Left colon (tissue), 2 donors: ENCODE results near the gene MTF2. TPM values are rescaled to one million over a fixed set of nuclear protein-coding genes. Genes with fewer than 3 reads are reported as not detected.
A peak's percentile ranks its signal among the peaks of the same experiment; 100 is the strongest.
"Not testable (repeated sequence)": the region's sequence is repeated elsewhere in the genome, so short reads cannot be mapped to it uniquely, and the experiment has no call there.

Experiments
- ATAC-seq: fragments of 200-7000 bp; cut with Tn5 transposase; one replicate; pipeline ENCODE4 v1.9.1; 2020; ENCODE audit warnings: mild to moderate bottlenecking, moderate library complexity
- DNase-seq, 2 donors: peaks; one replicate each; pipeline ENCODE4 v3.0.0-alpha.2; 2020
- intact Hi-C, 2 donors: fragments of 100-400 bp; cut with DNase I in 1 of 2; cut with micrococcal nuclease in 1 of 2; formaldehyde crosslinking; loops; one replicate each; pipeline versions ENCODE4 v1.11.2 to v1.14.0; 2022; cut with DNase I, micrococcal nuclease
- total RNA-seq, 2 donors: library from RNA; stranded (reverse); fragmentation: NEBNext Ultra II Directional; extraction: Animal tissue kit (Norgen Biotek cat#: 25700); gene quantifications; one replicate each; pipeline ENCODE4 v1.2.1, GENCODE V29; 2021
- donor health status: DM: no; HTN: no; CAD: no.
- donor health status: DM: yes; HTN: yes; CAD: no.

The MTF2 gene
- total RNA-seq, 2 donors from 2014 or later = 24.4 to 26.3 TPM

DNA sequence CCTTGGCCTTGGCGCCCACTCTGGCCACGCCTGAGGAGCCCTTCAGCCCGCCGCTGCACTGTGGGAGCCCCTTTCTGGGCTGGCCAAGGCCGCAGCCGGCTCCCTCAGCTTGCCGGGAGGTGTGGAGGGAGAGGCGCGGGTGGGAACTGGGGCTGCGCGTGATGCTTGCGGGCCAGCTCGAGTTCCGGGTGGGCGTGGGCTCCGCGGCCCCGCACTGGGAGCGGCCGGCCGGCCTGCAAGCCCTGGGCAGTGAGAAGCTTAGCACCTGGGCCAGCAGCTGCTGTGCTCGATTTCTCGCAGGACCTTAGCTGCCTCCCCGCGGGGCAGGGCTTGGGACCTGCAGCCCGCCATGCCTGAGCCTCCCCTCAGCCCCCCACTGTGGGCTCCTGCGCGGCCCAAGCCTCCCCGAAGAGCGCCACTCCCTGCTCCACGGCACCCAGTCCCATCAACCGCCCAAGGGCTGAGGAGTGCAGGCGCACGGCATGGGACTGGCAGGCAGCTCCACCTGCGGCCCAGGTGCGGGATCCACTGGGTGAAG, 91.1 kb downstream of the MTF2 start:
- ATAC-seq, intact Hi-C loops: not testable (repeated sequence)

DNA sequence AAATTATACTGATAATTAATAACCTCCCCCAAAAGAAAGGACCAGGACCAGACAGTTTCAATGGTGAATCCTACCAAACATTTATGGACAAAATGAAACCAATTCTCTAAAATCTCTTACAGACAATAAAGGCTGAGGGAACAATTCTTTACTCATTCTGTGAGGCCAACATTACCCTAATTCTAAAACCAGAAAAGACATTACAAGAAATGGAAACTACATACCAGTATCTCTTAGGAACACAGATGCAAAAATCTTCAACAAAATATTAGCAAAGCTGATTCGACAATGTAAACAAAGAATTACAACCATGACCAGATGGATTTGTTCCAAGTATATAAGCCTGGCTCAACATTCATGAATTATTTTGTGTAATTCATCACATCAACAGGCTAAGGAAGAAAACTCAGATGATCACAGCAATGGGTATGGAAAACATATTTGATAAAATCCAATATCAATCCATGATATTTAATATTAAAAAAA, 92.5 kb downstream of the MTF2 start:
- DNase-seq (no peak), ATAC-seq (no peak)
- intact Hi-C loops = no loop called here

More for the DNA sequence above, 91.1 kb downstream of the MTF2 start:
- not testable (repeated sequence) for DNase-seq

DNA sequence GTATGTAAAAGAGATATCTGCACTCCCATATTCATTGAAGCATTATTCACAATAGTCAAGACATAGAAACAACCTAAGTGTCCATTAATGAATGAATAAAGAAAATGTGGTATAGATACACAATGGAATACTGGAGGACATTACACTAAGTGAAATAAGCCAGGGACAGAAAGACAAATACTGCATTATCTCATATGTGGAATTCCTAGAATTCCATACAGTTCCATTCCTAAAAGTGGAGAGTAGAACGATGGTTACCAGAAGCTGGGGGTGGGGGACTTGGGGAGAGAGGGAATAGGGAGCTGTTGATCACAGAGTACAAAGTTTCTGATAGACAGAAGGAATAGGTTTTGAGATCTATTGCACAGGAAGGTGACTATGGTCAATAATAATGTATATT, 93.7 kb downstream of the MTF2 start:
- DNase-seq (no peak), ATAC-seq (no peak)
- intact Hi-C loops = no loop called here

DNA sequence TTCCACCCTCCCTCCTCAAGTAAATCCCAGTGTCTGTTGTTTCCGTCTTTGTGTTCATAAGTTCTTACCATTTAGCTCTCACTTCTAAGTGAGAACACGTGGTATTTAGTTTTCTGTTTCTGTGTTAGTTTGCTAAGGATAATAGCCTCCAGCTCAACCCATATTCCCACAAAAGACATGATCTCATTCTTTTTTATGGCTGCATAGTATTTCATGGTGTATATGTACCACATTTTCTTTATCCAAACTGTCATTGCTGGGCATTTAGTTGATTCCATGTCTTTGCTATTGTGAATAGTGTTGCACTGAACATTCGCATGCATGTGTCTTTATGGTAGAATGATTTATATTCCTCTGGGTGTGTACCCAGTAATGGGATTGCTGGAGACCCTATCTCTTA, 95.6 kb downstream of the MTF2 start:
- ATAC-seq, DNase-seq, intact Hi-C loops: not testable (repeated sequence)

DNA sequence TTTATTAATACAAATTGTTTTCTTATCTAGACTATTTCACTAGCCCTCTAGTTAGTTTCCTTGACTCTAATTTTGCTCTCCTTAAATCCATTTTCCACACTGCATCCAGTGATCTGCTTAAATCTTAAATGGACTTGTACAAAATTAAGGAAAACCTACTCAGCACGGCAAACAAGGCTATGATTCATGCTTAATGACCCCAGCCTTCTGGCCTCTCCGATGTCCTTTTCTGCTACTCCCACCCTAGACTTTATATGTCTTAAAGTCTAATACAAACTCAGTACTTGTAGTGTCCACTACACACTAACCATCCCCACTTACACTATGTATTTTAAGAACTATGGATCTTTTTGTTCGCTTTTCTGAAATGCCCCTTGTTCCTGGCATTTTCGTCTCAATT, 98.9 kb downstream of the MTF2 start:
- DNase-seq (no peak), ATAC-seq (no peak)
- intact Hi-C loops = no loop called here

DNA sequence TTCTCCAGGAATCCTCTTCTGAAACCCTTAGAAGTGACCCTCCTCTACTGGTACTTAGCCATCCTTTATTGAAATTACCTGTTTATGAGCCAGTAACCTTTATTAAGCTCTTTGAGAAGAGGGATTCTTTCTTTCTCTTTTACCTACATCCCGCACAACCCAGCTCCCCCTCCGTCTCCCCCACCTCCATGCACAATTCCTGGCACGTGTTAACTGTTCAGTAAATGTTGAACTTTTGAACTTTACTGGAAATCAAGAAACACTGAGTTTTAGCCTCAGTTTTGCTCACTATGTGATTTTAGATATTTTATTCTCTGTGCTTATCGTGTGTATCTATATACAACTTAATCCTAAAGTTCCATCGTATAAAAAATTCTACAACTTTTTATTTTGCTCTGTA, 99.3 kb downstream of the MTF2 start:
- no peak for DNase-seq

DNA sequence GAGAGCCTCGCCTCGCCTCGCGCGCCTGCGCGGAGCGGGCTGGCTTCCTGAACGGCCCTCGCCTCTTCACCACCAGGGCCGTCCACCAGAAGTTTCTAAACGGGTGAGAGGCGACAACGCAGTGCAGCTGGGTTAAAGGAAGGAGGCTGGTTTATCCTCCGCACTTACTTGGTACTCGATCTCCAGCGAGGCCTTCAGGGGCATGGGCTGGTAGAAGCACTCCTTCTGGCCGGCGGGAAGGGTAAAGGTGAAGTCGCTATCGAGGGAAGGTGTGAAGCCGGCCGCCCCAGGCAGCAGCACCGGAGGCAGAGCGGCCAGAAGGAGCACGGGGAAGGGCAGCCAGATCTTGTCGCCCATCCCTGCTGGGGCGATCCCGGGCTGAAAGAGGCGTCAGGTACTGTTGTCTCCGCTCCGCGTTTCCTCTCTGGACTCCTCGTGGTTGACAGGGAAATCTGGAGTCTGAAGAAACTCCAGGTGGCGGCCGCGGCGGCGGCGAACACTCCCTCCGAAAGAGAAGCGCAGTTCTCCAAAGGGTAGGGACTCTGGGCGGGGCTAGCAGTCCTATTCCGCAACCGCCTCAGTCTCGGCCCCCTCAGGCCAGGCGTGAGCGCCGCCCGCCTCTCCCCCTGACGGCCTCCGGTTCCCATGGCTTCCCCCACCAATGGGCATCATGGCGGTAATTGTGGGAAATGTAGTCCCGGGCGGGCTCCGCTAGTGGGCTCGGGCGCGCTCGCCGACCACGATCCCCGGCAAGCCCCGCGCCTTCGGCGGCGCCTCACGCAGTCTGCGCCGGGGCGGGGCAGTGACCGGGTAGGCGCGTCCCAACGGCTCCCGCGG, 101.0 kb downstream of the MTF2 start, which contains the start of gene TMED5:
Gene TMED5 (minus strand): TSS at position 528 of the 837 bp plus-strand sequence. CDS start 171 bp downstream, at position 357.
- DNase-seq (peak; percentile 97 to 99), ATAC-seq (peak; percentile 93)
- intact Hi-C loops = loop anchor here in 1 of 2 donors (10.0 kb wide), 1 partner anchor 95 kb away; no protein-coding TSS in a partner anchor

More for the DNA sequence above, 99.3 kb downstream of the MTF2 start:
- no peak for ATAC-seq
- intact Hi-C loops = no loop called here

DNA sequence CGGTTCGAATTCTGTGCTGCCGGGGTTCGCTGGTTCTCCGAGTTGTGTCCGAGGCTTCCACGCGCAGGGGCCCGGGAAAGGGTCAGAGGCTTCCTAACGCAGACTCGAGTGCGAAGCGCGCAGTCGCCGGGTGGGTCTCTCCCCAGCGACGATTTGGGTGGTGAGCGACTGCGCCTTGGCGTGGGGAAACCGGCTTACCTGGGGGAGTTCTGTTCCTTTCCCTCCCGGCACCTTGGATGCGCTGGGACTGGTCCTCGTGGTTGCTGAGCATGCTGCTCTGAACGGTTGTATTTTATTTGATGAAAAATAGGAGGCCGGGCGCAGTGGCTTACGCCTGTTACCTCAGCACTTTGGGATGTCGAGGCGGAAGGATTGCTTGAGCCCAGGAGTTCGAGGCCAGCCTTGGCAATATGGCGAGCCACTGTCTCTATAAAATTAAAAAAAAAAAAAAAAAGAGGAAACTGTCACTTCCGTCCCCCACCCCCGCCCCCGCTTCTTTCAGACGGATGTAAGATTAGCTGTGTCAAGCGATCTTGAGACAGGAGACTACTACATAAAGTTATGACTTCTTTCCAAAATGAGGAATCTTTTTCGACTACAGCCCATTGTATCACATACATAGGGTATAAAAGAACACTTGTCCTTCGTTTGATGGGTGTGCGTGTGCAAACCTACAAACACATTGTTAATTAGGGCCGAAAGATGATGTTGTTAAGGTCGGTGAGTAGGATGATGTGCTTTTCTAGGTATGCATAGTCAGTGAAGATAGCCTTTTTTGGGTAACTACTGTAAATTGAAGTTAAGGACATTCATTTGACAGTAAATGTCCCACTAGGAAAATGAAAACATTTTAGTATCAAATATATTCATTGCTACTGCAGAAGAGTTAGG, 101.9 kb downstream of the MTF2 start, which contains the start of gene CCDC18:
Gene CCDC18 (plus strand): TSS at position 2 of the 891 bp plus-strand sequence. CDS start 2,638 bp downstream, outside the sequence.
- DNase-seq (no peak), ATAC-seq (peak; percentile 2)
- intact Hi-C loops = loop anchor here in 1 of 2 donors (10.0 kb wide), 1 partner anchor 96 kb away; no protein-coding TSS in a partner anchor

DNA sequence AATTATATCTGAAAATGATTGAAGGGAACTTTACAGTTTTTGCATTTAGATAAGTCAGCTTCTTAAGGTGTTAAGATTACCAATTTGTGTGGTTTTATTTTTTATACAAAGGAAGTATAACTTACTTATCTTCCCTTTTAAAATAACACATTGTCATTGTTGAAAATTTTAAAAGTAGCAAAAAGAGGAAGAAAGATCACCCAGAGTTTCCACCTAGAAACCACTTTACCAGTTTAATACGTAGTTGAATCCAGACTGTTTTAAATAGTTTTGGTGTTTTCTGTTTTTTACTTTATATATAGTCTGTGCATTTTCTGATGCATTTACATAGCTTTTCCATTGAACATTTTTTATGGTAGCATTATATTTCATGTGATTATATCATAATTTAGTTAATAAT, 107.6 kb downstream of the MTF2 start:
- no peak for ATAC-seq
- intact Hi-C loops = loop anchor here in 1 of 2 donors (10.0 kb wide), 1 partner anchor 102 kb away; no protein-coding TSS in a partner anchor
- DNase-seq = no peak

Other genes starting within 250 kb of the MTF2 start
- 100 to 1,000 TPM; 671 to 694 TPM for gene RPL5, start 247.2 kb upstream of the MTF2 start, total RNA-seq
- 10 to 100 TPM; 14.0 to 16.5 TPM for gene DIPK1A, start 117.8 kb upstream of the MTF2 start, total RNA-seq
- gene TMED5, start 101.1 kb downstream of the MTF2 start, total RNA-seq = 10 to 100 TPM; 55.2 to 62.5 TPM
- gene CCDC18, start 101.4 kb downstream of the MTF2 start, total RNA-seq = 1 to 10 TPM; 4.5 to 6.1 TPM